Measurements from ENCODE around the gene FOXN4. TPM values are rescaled to one million over a fixed set of nuclear protein-coding genes. Genes with fewer than 3 reads are reported as not detected.

Gene FOXN4, protein sequence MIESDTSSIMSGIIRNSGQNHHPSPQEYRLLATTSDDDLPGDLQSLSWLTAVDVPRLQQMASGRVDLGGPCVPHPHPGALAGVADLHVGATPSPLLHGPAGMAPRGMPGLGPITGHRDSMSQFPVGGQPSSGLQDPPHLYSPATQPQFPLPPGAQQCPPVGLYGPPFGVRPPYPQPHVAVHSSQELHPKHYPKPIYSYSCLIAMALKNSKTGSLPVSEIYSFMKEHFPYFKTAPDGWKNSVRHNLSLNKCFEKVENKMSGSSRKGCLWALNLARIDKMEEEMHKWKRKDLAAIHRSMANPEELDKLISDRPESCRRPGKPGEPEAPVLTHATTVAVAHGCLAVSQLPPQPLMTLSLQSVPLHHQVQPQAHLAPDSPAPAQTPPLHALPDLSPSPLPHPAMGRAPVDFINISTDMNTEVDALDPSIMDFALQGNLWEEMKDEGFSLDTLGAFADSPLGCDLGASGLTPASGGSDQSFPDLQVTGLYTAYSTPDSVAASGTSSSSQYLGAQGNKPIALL
- not detected for total RNA-seq
- polyA plus RNA-seq (ENCODE audit: insufficient read length in 6 of 6), result 1 to 10 TPM in 3 of 6 donors, under 1 TPM in 3; 0.51 to 2.0 (median 1.1) TPM
- long read RNA-seq, donor 1, result 0 reads
- long read RNA-seq, donor 2, result 0 reads
- long read RNA-seq, donor 3, result 0 reads
- long read RNA-seq, donor 4, result 0 reads
- long read RNA-seq, donor 5, result 0 reads
- long read RNA-seq, donor 6, result 0 reads
- long read RNA-seq, donor 7, result 0 reads
- long read RNA-seq, donor 8, result 0 reads
- long read RNA-seq, donor 9, result 0 reads
- long read RNA-seq, donor 10, result 0 reads
- long read RNA-seq, donor 11, result 0 reads
- long read RNA-seq, donor 12, result 0 reads

DNA sequence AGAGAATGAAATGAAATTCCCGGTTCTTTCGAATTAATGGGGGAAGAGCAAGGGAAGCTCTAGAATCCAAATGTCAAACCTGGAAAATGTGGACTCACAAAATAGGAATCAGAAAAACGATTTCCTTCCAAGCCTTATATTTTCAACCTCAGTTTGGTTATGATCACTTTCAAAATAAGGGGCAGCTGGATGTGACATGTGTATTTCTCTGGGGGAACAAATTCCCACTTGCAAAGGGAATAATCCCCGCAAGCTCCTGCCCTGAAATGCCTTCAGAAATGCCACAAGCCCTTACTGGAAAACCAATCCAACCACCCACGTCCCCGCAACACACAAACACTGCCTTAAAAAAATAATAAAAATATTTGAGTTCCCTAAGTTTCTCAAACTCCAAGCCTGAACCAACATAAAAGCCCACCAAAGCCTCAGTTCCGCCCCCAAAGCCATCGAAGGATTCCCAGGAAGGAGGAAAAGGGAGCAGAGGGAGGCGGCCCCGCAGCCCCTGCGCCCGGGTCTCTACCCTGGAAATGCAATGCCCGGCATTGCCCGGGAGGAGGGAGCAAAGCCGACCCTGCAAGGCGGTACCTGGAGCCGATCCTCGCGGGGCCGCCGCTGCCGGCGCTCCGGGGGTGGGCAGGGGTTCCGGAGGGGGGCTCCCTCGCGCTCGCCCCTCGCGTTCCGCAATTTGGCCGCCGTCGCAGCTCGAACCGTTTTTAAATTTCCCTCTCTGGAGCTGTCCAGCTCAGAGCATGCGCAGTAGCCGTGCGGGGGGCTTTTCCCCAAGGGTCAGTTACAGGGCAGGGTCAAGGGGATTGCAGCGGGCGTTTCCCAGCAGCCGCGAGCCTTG, at the start of gene FOXN4:
Gene FOXN4, minus strand, starts transcription at position 751 of the 847 bp plus-strand sequence. CDS start 963 bp downstream, outside the sequence.
- TF ChIP-seq, protein P1, sequence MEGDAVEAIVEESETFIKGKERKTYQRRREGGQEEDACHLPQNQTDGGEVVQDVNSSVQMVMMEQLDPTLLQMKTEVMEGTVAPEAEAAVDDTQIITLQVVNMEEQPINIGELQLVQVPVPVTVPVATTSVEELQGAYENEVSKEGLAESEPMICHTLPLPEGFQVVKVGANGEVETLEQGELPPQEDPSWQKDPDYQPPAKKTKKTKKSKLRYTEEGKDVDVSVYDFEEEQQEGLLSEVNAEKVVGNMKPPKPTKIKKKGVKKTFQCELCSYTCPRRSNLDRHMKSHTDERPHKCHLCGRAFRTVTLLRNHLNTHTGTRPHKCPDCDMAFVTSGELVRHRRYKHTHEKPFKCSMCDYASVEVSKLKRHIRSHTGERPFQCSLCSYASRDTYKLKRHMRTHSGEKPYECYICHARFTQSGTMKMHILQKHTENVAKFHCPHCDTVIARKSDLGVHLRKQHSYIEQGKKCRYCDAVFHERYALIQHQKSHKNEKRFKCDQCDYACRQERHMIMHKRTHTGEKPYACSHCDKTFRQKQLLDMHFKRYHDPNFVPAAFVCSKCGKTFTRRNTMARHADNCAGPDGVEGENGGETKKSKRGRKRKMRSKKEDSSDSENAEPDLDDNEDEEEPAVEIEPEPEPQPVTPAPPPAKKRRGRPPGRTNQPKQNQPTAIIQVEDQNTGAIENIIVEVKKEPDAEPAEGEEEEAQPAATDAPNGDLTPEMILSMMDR (IDR thresholded peaks at IDR 0.05), result no peak
- Histone ChIP-seq H3K4me1 (peaks cover 7 to 17% of the 10 kb centered on the region in 2 donors), H3K27ac (no peak within 1 kb of the TSS), H3K27me3 (peaks cover 45 to 96% of the 10 kb centered on the region in 2 donors), H3K9me3 (no peaks in the 10 kb centered on the region), H3K4me3 (peak within 1 kb of the TSS; percentile 9 to 30), H3K36me3 (no peaks in the 10 kb centered on the region)
- intact Hi-C loops (cut with DNase I), result no loop called here
- DNase-seq, result peak in 1 of 4 donors; percentile 77
- no peak for ATAC-seq

DNA sequence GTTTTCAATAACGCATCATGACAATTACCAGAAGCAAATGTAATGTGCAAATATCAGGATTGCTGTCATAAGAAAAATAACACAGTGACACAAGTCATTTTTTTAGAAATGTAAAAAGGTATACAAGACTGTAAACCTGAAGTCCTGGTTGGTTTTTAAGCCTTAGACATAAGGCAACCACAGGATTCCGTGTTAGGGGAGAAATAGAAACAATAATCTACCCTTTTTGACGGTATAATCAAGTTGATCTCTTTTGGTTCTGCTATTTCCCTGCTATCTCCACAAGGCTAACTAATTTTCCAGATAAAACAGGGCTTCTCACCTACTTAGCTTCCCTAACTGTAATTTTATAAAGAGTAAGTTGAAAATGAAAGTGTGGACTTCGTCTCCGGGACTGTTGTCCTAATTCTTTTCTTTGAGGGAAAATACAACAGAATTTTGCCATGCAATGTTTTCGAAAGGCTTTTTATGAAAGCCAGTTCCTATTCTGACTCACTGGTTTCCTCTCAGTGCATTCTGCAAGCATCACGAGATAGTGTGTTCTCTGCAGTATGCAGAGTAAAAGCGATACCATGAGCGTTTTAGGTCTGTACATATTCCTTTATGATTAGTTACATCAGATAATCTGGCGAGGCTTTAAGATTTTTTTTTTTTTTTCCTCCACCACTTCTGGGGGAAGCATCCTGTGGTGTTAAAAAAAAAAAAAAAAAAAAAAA, 49.2 kb upstream of the FOXN4 start:
- no peak for DNase-seq
- intact Hi-C loops (cut with DNase I), result no loop called here
- TF ChIP-seq, protein P1 (IDR thresholded peaks at IDR 0.05), result no peak
- H3K36me3 ChIP-seq, result no peaks in the 10 kb centered on the region
- no peaks in the 10 kb centered on the region for H3K4me1 ChIP-seq
- peak; percentile 41 for ATAC-seq
- no peak overlapping the region for H3K4me3 ChIP-seq
- peaks cover 0 to 6% of the 10 kb centered on the region in 2 donors for H3K27me3 ChIP-seq
- H3K27ac ChIP-seq, result no peak overlapping the region
- H3K9me3 ChIP-seq, result no peaks in the 10 kb centered on the region

DNA sequence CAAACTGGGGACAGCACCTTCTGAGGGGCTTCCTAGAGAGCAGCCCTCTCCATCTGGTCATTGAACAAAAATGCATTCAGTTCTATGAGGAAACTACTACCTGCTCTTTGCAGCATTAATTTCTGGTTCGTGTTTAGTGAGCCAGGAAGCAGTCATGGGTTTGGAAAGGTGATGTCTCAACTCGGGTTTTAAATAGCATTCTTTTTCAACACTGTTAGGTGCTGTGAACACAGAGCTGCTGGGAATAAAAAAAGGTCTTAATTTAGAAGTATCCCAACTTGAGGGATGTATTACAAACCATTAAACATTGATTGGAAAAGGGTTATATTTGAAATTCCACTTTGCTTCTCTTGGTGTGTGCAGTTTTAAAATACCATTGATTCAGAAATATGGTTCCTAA, 47.9 kb upstream of the FOXN4 start:
- Histone ChIP-seq H3K27me3 (peaks cover 0 to 11% of the 10 kb centered on the region in 2 donors), H3K4me3 (no peak overlapping the region), H3K4me1 (no peaks in the 10 kb centered on the region), H3K27ac (no peak overlapping the region), H3K36me3 (no peaks in the 10 kb centered on the region), H3K9me3 (no peaks in the 10 kb centered on the region)
- TF ChIP-seq, protein P1 (IDR thresholded peaks at IDR 0.05), result no peak
- intact Hi-C loops (cut with DNase I), result no loop called here
- no peak for ATAC-seq
- no peak for DNase-seq

DNA sequence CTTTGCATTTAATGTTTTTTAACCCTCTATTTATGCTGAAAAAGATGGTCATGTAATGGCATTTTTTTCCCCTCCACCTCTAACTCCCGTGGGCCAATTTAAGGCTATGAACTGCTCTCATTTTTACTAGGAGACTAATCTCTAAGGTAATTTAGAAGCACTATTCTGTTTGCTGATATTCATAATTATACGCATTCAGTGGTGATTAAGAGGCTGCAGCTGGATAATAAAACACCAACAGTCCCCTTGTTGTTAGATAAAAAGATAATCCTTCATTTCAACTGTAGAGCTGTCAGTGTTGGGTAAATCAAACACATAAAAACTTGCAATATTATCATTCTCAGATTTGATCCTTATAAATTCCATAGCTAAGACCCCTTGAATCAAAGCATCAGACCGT, 47.5 kb upstream of the FOXN4 start:
- H3K27ac ChIP-seq, result no peak overlapping the region
- H3K9me3 ChIP-seq, result no peaks in the 10 kb centered on the region
- H3K36me3 ChIP-seq, result no peaks in the 10 kb centered on the region
- H3K4me3 ChIP-seq, result no peak overlapping the region
- intact Hi-C loops (cut with DNase I), result no loop called here
- DNase-seq (no peak), ATAC-seq (no peak)
- H3K4me1 ChIP-seq, result no peaks in the 10 kb centered on the region
- TF ChIP-seq, protein P1 (IDR thresholded peaks at IDR 0.05), result no peak
- H3K27me3 ChIP-seq, result peaks cover 0 to 11% of the 10 kb centered on the region in 2 donors
